Psoas muscle (tissue), 8 donors: ENCODE measurements around the gene TRIM40. TPM values are rescaled to one million over a fixed set of nuclear protein-coding genes. Genes with fewer than 3 reads are reported as not detected.

Experiments used
- ATAC-seq, 4 donors: fragments of 200-7000 bp; cut with Tn5 transposase; one replicate each; pipeline ENCODE4 v1.9.1; 2020; ENCODE audit warnings: moderate library complexity in 3 of 4, mild to moderate bottlenecking in 2 of 4
- DNase-seq, 2 donors: peaks; one replicate each; pipeline ENCODE4 v3.0.0-alpha.2; 2020
- H3K27ac ChIP-seq: fragments of 200-600 bp; one replicate; pipeline ENCODE4 v1.8.0; 2022
- H3K27me3 ChIP-seq, 3 donors: fragments of 200-600 bp in 1 of 3; one replicate each; pipeline versions ENCODE4 v1.6.1 to v1.8.0; 2013 to 2022; ENCODE audit warnings: low read length in 2 of 3, mild to moderate bottlenecking in 2 of 3, moderate library complexity in 1 of 3; ENCODE audit not compliant: insufficient read depth in 3 of 3
- H3K36me3 ChIP-seq, 2 donors: fragments of 200-600 bp in 1 of 2; one replicate each; pipeline versions ENCODE4 v1.6.1 to v1.8.0; 2013 to 2022; ENCODE audit warnings: low read depth in 1 of 2, mild to moderate bottlenecking in 1 of 2, moderate library complexity in 1 of 2; ENCODE audit not compliant: insufficient read depth in 1 of 2
- H3K4me1 ChIP-seq: fragments of 200-600 bp; one replicate; pipeline ENCODE4 v1.8.0; 2022
- H3K4me3 ChIP-seq: fragments of 200-600 bp; one replicate; pipeline ENCODE4 v1.8.0; 2022; ENCODE audit warnings: mild to moderate bottlenecking
- H3K9me3 ChIP-seq: fragments of 200-600 bp; one replicate; pipeline ENCODE4 v1.8.0; 2022
- WGBS, 3 donors: extraction: QIAGEN DNeasy Blood & Tissue Kit; methylation state at CpG; one replicate each; pipeline versions ENCODE4 v1.1.6 to v1.1.7; 2013; 5-methylcytosine and 5-hydroxymethylcytosine counted together
- intact Hi-C, 2 donors: fragments of 100-400 bp; cut with DNase I; formaldehyde crosslinking; loops; one replicate each; pipeline versions ENCODE4 v1.11.0 to v1.14.2; 2022
- polyA plus RNA-seq, 3 donors: library from polyadenylated mRNA; stranded (reverse); fragments of 200-250 nt; gene quantifications; one replicate each; pipeline ENCODE4 v1.2.3, GENCODE V29; 2013
- total RNA-seq, 4 donors: library from RNA; stranded (reverse); fragmentation: NEBNext Ultra II Directional in 2 of 4; extraction: Animal tissue kit (Norgen Biotek cat#: 25700) in 2 of 4; gene quantifications; one replicate each; pipeline versions ENCODE4 v1.2.1 to v1.2.4, GENCODE V29; 2021 to 2023
- TF ChIP-seq, protein P1 (sequence below): fragments of 200-600 bp; IDR thresholded peaks from one replicate; pipeline ENCODE4 v1.8.0; 2022; ENCODE audit warnings: antibody characterized with exemption
- donor health status: healthy with polysubstance abuse.
- donor health status: DM: no; HTN: no; CAD: no; lungs with moderate emphysema.
- donor health status: Bipolar disorder and iron deficiency.
- donor health status: healthy.
- donor health status: DM: yes; HTN: yes; CAD: no.
- donor health status: DM: no; HTN: no; CAD: no.
- donor health status: DM: no; HTN: no; CAD: no.
- donor health status: DM: yes; HTN: yes; CAD: no.

TRIM40 gene
- total and polyA plus RNA-seq, 7 donors, result 0.03 TPM; not detected in 6

GRCh38 chr6:30156774-30157173, 20.8 kb downstream of the TRIM40 start:
- no peak for ATAC-seq

GRCh38 chr6:30157581-30157980, 21.6 kb downstream of the TRIM40 start:
- no peaks in the 10 kb centered on the region for H3K9me3 ChIP-seq
- H3K27ac ChIP-seq, result no peak overlapping the region
- H3K27me3 ChIP-seq, result no peaks in the 10 kb centered on the region
- no peaks in the 10 kb centered on the region for H3K4me1 ChIP-seq
- ATAC-seq (no peak), DNase-seq (no peak)
- TF ChIP-seq, protein P1, sequence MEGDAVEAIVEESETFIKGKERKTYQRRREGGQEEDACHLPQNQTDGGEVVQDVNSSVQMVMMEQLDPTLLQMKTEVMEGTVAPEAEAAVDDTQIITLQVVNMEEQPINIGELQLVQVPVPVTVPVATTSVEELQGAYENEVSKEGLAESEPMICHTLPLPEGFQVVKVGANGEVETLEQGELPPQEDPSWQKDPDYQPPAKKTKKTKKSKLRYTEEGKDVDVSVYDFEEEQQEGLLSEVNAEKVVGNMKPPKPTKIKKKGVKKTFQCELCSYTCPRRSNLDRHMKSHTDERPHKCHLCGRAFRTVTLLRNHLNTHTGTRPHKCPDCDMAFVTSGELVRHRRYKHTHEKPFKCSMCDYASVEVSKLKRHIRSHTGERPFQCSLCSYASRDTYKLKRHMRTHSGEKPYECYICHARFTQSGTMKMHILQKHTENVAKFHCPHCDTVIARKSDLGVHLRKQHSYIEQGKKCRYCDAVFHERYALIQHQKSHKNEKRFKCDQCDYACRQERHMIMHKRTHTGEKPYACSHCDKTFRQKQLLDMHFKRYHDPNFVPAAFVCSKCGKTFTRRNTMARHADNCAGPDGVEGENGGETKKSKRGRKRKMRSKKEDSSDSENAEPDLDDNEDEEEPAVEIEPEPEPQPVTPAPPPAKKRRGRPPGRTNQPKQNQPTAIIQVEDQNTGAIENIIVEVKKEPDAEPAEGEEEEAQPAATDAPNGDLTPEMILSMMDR, result no peak
- no peak overlapping the region for H3K4me3 ChIP-seq
- H3K36me3 ChIP-seq, result no peaks in the 10 kb centered on the region
- intact Hi-C loops, result no loop called here

More at GRCh38 chr6:30156774-30157173, 20.8 kb downstream of the TRIM40 start:
- H3K27me3 ChIP-seq, result no peaks in the 10 kb centered on the region
- no peak for DNase-seq
- H3K4me3 ChIP-seq, result no peak overlapping the region
- TF ChIP-seq, protein P1, result no peak
- intact Hi-C loops, result no loop called here
- H3K36me3 ChIP-seq, result no peaks in the 10 kb centered on the region
- H3K4me1 ChIP-seq, result no peaks in the 10 kb centered on the region
- 68 to 92% (median 85%) methylated on average over 9 of the region's 9 CpGs for WGBS, 3 donors
- no peaks in the 10 kb centered on the region for H3K9me3 ChIP-seq
- no peak overlapping the region for H3K27ac ChIP-seq

DNA sequence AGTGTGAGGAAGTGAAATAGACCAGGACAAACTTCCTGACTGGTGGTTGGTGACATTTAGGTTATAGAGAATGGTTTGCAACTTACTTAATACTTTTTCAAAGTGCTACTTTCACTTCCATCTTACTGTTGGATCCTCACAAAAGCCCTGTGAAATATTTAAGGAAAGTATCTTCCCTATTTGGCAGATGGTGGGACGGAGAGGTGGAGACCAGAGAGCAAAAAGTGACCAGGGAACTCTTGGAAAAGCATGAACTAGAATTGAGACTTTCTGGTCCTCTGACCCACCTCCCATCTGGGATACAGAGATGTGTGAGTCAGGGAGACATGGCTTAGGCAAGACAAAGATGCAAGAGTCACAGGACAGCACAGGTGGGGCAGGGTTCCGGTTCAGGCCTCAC, 22.1 kb downstream of the TRIM40 start:
- H3K36me3 ChIP-seq, result no peaks in the 10 kb centered on the region
- no peaks in the 10 kb centered on the region for H3K4me1 ChIP-seq
- DNase-seq, result no peak
- no peak overlapping the region for H3K27ac ChIP-seq
- no peak for ATAC-seq
- H3K27me3 ChIP-seq, result no peaks in the 10 kb centered on the region
- TF ChIP-seq, protein P1, result no peak
- no peaks in the 10 kb centered on the region for H3K9me3 ChIP-seq
- 80 to 88% (median 85%) methylated on average over 2 of the region's 2 CpGs for WGBS, 3 donors
- no peak overlapping the region for H3K4me3 ChIP-seq
- intact Hi-C loops, result no loop called here

DNA sequence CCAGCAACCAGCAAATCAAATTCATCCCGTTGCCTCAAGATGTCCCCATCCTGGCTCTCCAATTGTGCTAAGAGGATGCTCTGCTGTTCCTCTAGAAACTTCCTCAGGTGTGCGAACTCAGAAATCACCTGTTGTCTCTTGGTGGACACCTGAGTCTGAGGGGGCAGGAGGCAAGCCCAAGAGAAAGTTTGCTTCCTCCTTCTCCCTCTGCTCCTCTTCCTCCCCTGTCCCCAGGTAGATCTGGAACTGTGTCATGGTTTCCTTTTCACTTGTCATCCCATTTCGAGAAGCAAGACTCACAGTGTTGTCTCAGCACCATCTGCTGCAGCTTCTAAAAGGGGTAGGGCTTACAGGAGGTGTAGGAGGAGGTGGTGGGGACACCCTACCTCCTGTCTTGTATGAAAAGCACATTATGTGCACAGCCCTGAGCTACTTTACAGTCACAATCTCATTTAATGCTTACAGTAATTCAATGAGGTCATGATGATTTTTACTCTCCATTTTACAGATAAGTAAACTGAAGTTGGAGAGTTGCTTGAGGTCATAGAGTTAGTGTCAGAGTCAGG, 22.6 kb downstream of the TRIM40 start:
- 54 to 64% (median 62%) methylated on average over 3 of the region's 3 CpGs for WGBS, 3 donors
- intact Hi-C loops, result no loop called here
- H3K9me3 ChIP-seq, result no peaks in the 10 kb centered on the region
- no peak overlapping the region for H3K27ac ChIP-seq
- no peaks in the 10 kb centered on the region for H3K27me3 ChIP-seq
- ATAC-seq (no peak), DNase-seq (no peak)
- no peak overlapping the region for H3K4me3 ChIP-seq
- TF ChIP-seq, protein P1, result no peak
- no peaks in the 10 kb centered on the region for H3K36me3 ChIP-seq
- no peaks in the 10 kb centered on the region for H3K4me1 ChIP-seq
